ENCODE measurements around the gene CARS2. TPM values are rescaled to one million over a fixed set of nuclear protein-coding genes. Genes with fewer than 3 reads are reported as not detected.

Gene CARS2
- total and polyA plus RNA-seq, 3 donors from 2014 or later: 60.4 to 116 (median 100) TPM

GRCh38 chr13:110669036-110669435, 36.9 kb downstream of the CARS2 start:
- 92 to 95% methylated on average over 9 of the region's 9 CpGs for WGBS, 2 donors
- no peaks in the 10 kb centered on the region for H3K9me3 ChIP-seq
- H3K36me3 ChIP-seq (ENCODE audit: low read depth, missing control alignments): no peaks in the 10 kb centered on the region

DNA sequence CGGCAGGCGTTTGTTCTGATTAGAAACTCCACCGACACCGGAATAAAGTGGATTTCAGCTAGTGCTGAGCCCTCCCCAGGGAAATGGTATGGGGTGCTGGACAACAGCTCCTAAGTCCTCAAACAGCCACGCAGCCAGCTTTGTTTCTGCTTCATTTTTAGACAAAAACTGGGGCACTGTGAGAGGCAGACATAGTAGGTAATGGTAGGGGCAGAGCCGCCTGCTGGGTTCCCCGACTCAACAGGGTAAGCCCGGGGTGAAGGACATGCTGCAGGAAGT, 39.7 kb downstream of the CARS2 start:
- Histone ChIP-seq H3K27me3 (no peaks in the 10 kb centered on the region), H3K9me3 (no peaks in the 10 kb centered on the region), H3K4me1 (no peaks in the 10 kb centered on the region), H3K27ac (no peak overlapping the region), H3K4me3 (no peak overlapping the region), H3K36me3 (ENCODE audit: low read depth, missing control alignments) (no peaks in the 10 kb centered on the region)
- DNase-seq: no peak
- 83 to 90% methylated on average over 8 of the region's 8 CpGs for WGBS, 2 donors
- TF ChIP-seq CTCF (IDR thresholded peaks at IDR 0.05) (no peak), POLR2A (IDR thresholded peaks at IDR 0.05) (no peak)
- intact Hi-C loops (cut with DNase I; ENCODE audit: low total_unique reads): no loop called here

More at GRCh38 chr13:110669036-110669435, 36.9 kb downstream of the CARS2 start:
- no peaks in the 10 kb centered on the region for H3K4me1 ChIP-seq
- no peak for DNase-seq
- intact Hi-C loops (cut with DNase I; ENCODE audit: low total_unique reads): no loop called here
- H3K27me3 ChIP-seq: no peaks in the 10 kb centered on the region
- no peak for TF ChIP-seq POLR2A (IDR thresholded peaks at IDR 0.05)
- TF ChIP-seq CTCF (IDR thresholded peaks at IDR 0.05): no peak
- H3K27ac ChIP-seq: no peak overlapping the region
- H3K4me3 ChIP-seq: no peak overlapping the region

GRCh38 chr13:110665491-110666254, 40.2 kb downstream of the CARS2 start:
- Histone ChIP-seq H3K27me3 (no peaks in the 10 kb centered on the region), H3K9me3 (no peaks in the 10 kb centered on the region), H3K27ac (no peak overlapping the region), H3K4me1 (no peaks in the 10 kb centered on the region), H3K4me3 (no peak overlapping the region), H3K36me3 (ENCODE audit: low read depth, missing control alignments) (no peaks in the 10 kb centered on the region)
- TF ChIP-seq POLR2A (IDR thresholded peaks at IDR 0.05) (no peak), CTCF (IDR thresholded peaks at IDR 0.05) (no peak)
- no peak for DNase-seq
- WGBS, 2 donors: 86 to 92% methylated on average over 23 of the region's 23 CpGs
- intact Hi-C loops (cut with DNase I; ENCODE audit: low total_unique reads): no loop called here

DNA sequence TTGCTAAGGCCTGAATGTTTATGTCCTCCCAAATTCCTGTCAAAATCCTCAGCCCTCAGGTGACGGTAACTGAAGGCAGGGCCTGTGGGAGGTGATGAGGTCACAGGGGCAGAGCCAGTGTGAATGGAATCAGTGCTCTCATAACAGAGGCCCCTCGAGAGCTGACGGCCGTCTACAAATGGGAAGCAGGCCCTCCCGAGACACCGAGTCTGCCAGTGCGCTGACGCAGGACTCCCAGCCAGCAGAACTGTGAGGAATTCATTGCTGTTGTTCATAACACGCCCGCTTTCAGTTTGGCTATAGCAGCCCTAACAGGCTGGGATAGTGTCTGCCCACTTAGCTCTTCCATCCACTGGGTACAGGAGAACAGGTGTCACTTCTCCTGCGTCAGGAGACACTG, 41.2 kb downstream of the CARS2 start:
- Histone ChIP-seq H3K27ac (no peak overlapping the region), H3K4me1 (no peaks in the 10 kb centered on the region), H3K36me3 (ENCODE audit: low read depth, missing control alignments) (no peaks in the 10 kb centered on the region), H3K4me3 (no peak overlapping the region), H3K27me3 (no peaks in the 10 kb centered on the region), H3K9me3 (no peaks in the 10 kb centered on the region)
- TF ChIP-seq POLR2A (IDR thresholded peaks at IDR 0.05): no peak
- TF ChIP-seq CTCF (IDR thresholded peaks at IDR 0.05): no peak
- intact Hi-C loops (cut with DNase I; ENCODE audit: low total_unique reads): no loop called here
- no peak for DNase-seq
- 90 to 92% methylated on average over 9 to 11 of the region's 11 CpGs for WGBS, 2 donors

GRCh38 chr13:110664041-110664440, 41.9 kb downstream of the CARS2 start:
- no peak for TF ChIP-seq POLR2A (IDR thresholded peaks at IDR 0.05)
- no peak for TF ChIP-seq CTCF (IDR thresholded peaks at IDR 0.05)
- Histone ChIP-seq H3K27me3 (no peaks in the 10 kb centered on the region), H3K36me3 (ENCODE audit: low read depth, missing control alignments) (no peaks in the 10 kb centered on the region), H3K9me3 (no peaks in the 10 kb centered on the region), H3K4me3 (no peak overlapping the region), H3K4me1 (no peaks in the 10 kb centered on the region), H3K27ac (no peak overlapping the region)
- WGBS, 2 donors: 94 to 97% methylated on average over 7 of the region's 7 CpGs
- DNase-seq: no peak
- intact Hi-C loops (cut with DNase I; ENCODE audit: low total_unique reads): no loop called here

Data from testis (tissue), 3 donors.